Retinal pigment epithelial cell (primary cell): ENCODE data around the gene PTN.
"Not testable (repeated sequence)": the region's sequence is repeated elsewhere in the genome, so short reads cannot be mapped to it uniquely, and the experiment has no call there.

Source experiments
- DNase-seq: peaks from one replicate; pipeline ENCODE4 v3.0.0-alpha.2; 2010; ENCODE audit warnings: low read depth
- H3K4me3 ChIP-seq: 2 replicates; pipeline ENCODE4 v1.5.1; 2011; ENCODE audit warnings: mild to moderate bottlenecking, low read length, control low read depth, moderate library complexity
- TF ChIP-seq, protein P1 (sequence below): conservative IDR thresholded peaks from 2 replicates; pipeline ENCODE4 v1.5.1; 2011; ENCODE audit warnings: low read depth, low read length, control low read depth, inconsistent platforms

PTN gene

DNA sequence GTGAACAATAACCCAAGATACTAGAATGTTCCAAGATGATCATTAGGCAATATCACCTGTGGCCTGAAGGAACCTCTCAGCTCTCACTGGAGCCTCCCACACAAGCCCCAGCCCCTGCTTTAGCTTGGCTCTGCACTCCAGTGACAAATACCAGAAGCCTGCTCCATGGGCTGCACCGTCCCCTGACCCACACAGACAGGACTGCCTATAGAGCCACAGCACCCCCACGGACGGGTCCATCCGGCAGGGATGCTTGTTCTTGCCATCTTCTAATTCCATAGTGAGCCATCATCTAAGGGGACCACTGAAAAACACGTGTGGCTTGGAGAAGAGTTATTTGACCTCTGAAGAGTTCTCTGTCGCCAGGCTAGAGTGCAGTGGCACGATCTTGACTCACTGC, 100.9 kb downstream of the PTN start:
- TF ChIP-seq, protein P1, sequence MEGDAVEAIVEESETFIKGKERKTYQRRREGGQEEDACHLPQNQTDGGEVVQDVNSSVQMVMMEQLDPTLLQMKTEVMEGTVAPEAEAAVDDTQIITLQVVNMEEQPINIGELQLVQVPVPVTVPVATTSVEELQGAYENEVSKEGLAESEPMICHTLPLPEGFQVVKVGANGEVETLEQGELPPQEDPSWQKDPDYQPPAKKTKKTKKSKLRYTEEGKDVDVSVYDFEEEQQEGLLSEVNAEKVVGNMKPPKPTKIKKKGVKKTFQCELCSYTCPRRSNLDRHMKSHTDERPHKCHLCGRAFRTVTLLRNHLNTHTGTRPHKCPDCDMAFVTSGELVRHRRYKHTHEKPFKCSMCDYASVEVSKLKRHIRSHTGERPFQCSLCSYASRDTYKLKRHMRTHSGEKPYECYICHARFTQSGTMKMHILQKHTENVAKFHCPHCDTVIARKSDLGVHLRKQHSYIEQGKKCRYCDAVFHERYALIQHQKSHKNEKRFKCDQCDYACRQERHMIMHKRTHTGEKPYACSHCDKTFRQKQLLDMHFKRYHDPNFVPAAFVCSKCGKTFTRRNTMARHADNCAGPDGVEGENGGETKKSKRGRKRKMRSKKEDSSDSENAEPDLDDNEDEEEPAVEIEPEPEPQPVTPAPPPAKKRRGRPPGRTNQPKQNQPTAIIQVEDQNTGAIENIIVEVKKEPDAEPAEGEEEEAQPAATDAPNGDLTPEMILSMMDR, result no peak
- no peak overlapping the region for H3K4me3 ChIP-seq
- no peak for DNase-seq

DNA sequence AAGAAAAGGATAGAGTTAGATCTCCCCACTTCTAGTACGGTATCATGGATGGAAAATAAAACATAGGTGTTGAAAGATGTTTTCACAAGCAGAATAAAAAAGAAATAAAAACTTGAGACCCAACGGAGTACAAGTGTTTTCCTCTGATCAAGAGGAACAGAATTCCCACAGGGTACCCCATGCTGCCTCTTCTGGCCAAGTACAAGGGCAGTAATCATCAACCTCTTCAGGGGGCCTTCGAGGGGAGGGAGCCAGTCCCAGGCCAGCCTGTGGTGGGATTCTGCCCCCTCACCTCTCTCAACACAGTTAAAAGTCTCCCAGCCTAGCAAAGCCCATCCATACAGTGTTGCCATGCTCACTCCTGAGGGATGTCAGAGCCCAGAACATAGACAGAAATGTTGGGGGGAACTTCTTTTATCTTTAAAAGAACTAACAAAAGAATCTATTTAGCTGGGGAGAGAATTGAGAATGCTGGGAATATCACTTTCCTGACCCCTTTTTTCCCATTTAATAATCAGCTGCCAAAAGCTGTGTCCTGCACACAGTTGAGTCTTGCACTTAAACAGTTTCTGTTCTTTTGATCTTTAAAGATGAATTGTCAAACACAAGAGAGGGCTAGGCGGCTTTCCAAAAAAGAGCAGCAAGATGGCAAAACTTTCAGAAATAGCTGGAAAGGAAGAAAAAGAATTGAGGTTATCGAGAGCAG, 101.7 kb downstream of the PTN start:
- TF ChIP-seq, protein P1, result no peak
- no peak overlapping the region for H3K4me3 ChIP-seq
- no peak for DNase-seq

DNA sequence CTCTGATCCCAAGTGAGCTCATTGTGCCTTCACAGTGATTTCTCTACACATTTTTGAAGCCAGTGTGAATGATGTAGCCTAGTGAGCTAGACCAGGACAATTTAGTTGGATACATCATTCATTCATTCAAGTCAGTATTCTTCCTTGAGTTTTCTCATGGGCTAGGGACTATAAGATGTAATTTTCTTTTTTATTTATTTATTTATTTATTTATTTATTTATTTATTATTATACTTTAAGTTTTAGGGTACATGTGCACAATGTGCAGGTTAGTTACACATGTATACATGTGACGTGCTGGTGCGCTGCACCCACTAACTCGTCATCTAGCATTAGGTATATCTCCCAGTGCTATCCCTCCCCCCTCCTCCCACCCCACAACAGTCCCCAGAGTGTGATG, 104.3 kb downstream of the PTN start:
- not testable (repeated sequence) for H3K4me3 ChIP-seq, DNase-seq

DNA sequence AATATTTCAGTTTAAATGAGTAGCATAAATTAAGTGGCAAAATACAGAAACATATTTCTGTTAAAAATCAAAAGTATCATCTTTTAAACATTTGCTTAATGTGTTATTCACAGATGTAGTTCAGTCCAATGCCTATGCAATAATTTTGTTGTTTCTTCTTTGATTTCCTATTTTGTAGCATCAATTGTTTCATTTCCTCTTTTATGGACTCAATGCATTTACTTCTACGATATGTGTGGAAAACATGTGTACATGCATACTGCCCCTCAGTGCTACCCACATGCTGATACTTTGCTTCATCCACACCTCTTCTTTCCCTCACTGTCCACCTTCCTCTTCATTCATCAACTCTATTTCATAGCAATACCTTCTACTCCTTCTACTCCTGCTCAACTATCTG, 108.1 kb downstream of the PTN start:
- H3K4me3 ChIP-seq, result no peak overlapping the region
- TF ChIP-seq, protein P1, result no peak

DNA sequence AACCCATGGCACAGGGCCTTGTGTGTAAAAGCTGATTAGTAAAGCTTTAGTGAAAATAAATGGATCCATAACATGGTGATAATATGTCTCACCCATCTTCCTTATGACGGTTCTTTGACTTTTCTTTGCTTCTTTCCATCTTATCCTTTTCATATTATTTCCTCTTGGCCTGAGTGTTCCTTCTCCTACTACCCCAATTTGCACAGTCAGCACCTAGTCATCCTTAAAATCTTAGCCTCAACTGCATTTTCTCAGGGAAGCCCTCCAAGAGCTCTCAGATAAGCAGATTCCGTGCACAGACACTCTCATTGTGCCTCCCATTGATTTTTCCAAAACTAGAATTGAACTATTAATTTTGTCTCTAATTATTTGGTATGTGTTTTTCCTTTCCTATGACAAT, 112.4 kb downstream of the PTN start:
- DNase-seq, result no peak
- H3K4me3 ChIP-seq, result no peak overlapping the region
- TF ChIP-seq, protein P1, result no peak

More for the DNA sequence above, 108.1 kb downstream of the PTN start:
- DNase-seq, result no peak

DNA sequence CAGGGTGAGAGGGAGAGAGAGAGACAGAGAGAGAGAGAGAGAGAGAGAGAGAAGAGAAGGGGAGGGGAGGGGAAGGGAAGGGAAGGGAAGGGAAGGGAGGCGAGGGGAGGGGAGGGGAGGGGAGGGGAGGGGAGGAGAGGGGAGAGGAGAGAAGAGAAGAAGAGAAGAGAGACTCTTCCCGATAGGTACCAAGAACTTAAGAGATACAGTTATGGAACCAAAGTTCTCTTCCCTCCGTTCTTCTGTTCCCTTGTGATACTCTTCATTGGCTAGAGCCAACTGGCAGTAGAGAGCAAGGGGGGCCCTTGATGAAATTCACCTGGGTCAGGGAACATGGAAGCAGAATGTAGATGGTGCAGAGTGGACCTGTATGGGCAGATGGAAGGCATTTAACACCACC, 122.1 kb downstream of the PTN start:
- TF ChIP-seq, protein P1, result no peak

DNA sequence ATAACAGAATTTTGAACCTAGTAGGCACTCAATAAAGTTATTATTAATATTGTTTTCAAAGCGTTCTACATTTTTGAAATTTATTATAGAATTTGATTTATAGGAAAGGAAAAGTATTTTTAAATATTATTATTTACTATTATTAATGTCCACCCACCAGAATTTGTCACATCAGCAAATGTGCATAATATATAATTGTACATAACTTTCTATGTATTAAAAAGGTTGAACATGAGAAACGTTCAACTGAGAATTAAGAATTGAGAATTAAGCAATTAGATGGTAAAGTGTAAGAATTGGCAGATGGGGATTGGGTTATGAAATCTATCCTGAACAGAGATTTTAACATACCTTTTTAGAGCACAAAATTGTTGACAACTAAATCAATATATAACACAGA, 129.8 kb downstream of the PTN start:
- no peak overlapping the region for H3K4me3 ChIP-seq

More for the DNA sequence above, 122.1 kb downstream of the PTN start:
- H3K4me3 ChIP-seq, result no peak overlapping the region
- DNase-seq, result no peak

More for the DNA sequence above, 129.8 kb downstream of the PTN start:
- TF ChIP-seq, protein P1, result no peak
- DNase-seq, result no peak
